ENCODE measurements around the gene POU2AF1.

The POU2AF1 gene

DNA sequence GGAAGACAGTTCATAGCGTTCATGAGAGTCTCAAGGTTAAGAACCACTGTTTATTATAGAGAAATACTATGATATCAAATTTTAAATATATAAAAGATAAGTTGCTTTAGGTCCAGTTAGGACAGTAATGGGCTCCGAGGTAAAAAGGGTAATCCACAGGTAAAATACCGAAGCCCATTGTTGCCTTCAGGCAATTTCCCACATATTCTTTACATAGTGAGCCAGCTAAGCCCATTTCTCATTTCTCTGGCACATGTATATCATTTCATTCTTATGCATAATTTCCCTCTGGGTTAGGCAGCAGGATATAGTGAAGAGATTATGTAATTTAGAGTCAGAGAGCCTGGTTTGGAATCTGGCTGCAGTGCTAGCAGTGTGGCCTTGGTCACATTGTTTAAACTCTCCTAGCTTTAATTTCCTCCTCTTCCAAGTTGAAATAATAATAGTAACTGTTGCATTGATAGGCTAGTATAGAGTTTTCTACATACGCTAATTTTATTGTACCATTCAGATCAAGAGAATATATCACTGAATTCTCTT lies 7.6 kb upstream of the POU2AF1 start:
- no peak for DNase-seq (ENCODE audit: low read depth)

DNA sequence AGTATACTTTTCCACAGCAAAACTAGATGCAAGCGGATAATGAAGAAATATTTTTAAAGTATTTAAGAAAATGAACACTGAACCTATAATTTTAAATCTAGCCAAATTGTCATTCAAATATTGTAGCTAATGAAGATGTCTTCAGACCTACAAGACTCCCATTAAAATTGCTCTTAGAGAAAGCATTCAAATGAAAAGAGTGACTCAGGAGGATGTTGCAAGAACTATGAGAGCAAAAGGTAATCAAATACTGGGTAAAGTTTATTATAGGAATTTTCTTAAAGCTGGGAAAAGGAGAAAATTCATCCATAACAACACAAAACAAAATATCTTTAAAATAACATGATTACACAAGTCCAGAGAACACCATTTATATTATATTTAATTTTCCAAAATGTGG lies 5.4 kb upstream of the POU2AF1 start:
- no peak for DNase-seq (ENCODE audit: low read depth)

DNA sequence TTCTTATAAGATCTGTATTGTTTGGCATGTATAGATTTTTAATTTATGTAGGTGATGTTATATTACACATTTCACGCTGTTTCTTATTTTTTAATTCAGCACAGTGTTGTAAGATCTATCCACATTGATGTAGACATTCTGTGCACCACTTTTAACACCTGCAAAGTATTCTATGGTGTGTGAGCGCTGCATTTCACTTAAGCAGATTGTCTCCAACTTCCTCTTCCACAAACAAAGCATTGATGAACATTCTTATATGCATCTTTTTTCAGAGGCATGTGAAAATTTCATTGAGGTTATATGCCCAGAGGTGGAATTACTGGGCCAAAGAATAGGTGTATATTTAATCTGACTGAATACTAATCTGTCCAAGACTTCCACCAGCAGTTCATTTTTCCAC lies 3.4 kb upstream of the POU2AF1 start:
- DNase-seq (ENCODE audit: low read depth) = no peak

DNA sequence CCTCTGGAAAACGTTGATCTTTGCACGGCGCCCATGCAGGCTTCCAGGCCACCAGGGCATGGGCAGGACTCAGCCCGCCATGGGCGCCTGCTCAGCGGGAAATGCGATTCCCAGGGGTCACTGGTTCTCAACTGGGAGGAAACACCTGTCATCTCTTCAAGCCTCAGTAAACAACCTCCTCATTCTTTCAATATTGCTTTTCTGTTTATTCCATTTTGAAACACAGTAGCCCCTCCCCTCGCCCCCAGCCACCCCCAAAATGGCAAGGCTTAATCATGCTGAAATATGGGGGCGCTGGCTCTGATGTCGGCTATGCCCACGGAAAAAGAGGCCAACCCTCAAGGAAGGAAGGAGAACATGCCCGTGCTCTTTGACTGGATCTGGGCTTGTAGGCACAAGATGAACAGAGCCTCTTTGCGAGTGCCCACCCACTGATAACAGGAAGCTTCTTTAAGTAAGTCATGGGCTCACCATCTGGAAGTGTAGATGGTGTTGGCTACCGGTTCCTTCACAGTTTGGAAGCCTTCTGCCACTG lies 594 bp upstream of the POU2AF1 start:
- DNase-seq (ENCODE audit: low read depth) = no peak

DNA sequence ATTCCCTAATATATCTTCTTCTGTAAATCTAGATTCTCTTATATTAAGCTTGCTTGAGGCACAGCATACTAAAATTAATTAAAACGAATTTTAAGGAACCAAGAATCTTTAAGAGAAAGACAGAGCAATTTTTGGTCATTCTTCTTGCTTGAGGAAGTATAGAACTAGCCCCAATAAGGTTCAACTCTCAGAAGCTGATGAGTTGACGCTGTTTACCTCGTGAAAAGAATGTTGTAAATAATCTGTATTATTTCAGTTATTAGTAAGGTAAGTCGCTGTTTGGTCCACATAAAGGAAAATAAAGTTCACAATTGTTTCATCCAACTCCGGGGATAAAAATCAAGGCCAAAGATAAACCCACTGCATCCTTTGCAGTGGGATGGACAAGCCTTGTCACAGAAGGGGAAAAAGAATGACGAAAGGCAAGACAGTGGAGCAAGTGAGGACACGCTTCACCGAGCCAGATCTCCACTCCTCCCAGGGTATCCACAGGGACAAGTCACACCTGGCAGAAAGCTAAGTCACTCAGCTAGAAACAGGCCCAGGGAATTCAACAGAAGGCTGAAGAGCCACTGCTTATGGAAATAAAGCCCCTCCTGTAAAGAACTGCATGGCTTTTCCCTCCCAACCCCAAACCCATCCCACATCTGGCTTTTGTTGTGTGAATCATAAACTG lies 752 bp downstream of the POU2AF1 start:
- DNase-seq (ENCODE audit: low read depth) = peak; percentile 4

DNA sequence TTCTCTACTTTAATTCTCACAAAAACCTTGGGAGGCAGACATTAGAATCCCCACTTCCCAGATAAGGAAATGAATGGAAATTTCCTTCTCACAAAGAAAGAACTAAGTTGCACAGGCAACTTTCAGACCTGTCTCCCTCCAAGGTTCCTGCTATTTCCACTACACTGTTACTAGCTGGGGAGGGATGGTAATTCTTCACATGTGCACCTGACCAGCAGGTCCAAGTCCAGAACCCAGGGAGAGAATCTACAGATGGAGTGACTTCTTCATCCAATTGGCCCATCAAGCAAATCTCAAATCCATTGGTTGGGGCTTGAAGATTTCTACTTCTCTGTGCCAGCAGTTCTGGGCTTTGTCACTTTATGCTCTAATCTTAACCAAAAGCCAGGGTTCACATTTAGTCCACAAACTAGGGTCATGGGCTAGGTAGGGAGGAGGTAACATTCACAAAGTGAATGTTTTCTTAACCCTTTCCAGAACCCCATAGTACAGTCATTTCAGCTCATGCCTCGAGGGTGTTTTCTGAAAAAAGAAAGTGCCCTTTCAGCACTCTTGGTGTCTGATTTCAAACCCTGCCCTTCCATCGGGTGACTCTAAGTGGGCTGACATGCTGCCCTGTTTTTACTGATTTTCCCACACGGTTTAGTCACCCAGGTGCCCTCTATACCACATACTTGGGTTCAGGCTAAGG lies 2.7 kb downstream of the POU2AF1 start:
- no peak for DNase-seq (ENCODE audit: low read depth)

DNA sequence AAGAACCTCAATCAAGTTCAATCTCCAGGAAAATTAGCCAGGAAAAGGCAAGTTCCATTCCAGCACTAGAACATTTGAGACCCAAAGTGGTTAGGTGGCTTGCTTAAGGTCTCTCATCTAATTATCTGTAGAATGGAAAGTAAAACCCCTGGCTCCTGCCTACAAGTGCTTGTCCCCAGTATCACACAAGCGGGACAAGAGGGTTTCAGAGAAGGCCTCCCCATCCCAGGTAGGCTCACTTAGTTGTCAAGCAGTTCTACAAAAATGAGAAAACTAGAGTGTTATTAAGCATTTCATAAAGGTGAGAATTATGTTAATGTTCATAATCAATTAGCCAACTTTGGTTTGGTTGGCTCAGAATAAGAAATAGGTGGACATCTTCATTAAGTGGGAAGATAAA lies 5.5 kb downstream of the POU2AF1 start:
- no peak for DNase-seq (ENCODE audit: low read depth)

DNA sequence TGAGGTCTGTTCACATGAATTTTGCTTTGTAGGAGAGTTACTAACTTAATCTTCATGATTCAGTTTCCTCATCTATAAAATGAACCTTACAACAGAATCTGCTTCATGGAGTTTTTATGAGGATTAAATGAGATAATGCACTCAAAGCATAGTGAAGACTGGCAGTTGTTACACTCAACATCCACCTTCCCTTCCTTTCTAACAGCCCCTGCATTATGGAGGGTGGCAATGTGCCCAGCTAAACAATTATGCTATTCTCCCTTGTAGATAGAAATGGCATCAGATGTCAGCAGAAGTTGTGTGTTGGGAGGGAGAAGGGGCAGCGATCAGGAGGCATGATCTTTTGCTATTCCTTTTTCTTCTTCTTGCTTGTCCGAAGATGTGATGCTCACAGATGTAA lies 6.5 kb downstream of the POU2AF1 start:
- no peak for DNase-seq (ENCODE audit: low read depth)

DNA sequence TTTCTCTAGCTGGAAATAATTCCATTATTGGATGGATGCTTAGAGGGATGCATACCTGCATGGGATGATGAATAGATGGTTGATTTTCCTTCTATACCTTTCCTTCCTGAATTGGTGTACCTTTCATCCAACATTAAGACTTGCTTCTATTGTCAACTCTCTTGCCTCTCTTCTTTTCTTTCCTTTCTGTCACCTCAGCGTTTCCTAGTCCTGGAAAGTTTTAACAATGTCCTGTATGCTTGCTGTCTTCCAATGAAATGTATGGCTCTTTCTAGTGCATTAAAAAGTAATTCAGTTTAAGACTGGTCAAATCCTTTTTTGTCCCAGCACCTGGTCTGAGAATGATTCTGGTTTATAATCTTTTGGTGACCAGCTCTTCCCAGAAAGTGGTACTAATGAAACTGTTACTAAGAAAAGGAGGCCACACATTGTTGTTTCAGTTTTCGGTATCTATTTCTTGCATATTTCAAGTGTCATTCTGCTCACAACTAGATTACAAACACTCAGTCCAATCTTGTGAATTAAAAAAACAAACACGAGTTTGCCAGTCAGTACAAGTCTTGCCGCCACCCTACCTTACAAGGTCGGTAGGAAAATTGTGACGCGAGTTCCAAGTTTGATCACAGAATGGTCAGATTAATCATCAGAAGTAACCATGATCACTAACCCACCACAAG lies 8.0 kb downstream of the POU2AF1 start:
- no peak for DNase-seq (ENCODE audit: low read depth)

DNA sequence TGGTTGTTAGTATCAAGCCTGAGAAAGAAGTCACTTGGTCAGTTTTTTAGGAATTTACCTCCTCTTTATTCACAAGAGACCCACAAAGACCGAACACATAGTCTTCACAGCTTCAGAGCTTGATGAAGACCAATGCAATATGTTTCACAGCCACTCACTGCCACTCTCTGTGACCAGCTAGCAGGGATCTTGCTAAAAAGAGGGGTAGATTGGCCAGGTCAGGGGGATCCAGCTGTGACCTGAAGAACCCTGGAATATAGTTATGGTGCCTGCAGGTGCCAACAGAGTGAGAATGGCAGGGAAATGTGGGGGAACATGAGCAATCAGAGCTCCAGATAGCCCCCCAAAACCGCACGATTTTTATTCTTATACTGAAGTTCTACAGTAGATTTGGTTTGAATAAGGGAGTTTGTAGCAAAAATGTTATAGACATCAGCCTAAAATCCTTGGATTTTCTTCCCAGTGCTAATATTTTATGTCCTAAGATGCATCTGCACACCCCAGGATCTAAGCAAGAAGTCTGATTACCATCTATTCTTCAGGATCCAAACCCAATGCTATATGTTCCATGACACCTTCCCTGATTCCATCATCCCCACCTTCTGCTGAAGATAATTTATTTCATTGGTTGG lies 8.7 kb downstream of the POU2AF1 start:
- DNase-seq (ENCODE audit: low read depth) = no peak

DNA sequence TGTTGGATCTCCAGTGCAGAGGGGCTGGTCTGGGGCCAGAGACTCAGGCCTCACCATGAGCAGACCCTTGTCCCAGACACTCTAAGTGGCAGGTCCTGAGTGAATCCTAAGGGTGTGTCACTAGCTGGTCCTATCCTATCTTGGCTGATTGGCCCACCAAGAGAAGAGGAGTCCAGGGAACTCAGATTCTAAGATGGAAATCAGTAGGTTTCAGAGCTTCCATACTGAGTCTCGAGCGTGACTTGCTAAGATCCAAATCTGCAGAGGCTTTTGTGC lies 10.9 kb downstream of the POU2AF1 start:
- DNase-seq (ENCODE audit: low read depth) = no peak

DNA sequence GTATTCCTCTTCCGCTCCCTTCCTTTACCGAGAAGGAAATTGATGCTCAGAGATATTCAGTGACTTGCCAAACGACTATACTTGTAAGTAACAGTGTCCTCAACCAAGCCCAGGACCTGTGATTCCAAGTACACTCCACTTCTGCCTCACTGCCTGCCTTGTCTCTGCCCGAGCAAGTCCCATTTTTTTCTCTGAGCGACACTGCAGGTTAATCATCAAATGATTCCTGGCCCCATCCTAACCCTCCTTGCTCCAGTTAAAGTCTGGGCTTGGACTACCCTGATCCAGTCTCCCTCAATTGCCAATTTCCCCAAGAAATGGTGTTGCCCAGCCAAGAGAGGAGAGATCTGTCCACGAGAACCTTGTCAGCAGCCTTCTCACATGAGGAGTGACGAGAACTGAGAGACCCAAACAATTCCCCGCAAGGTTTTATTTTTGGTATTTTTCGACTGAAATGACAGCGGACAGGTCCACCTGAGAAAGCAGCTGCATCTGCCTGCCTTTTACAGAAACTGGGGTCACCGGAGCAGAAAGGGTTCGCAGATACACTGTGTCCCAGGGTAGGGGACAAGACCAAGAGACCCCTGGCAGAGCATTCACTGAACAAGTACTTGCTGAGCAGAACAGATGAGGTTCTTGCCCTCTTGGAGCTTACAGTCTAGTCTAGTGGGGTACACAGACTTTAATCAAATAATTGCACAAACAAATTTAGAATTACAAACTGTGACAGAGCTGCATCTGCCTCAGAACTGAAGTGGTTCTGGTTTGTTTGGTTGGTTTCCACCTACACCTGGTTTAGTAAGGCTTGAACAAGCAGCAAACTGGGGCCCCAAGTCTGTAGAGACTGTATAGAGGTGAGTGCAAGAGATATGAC lies 11.4 kb downstream of the POU2AF1 start:
- no peak for DNase-seq (ENCODE audit: low read depth)

DNA sequence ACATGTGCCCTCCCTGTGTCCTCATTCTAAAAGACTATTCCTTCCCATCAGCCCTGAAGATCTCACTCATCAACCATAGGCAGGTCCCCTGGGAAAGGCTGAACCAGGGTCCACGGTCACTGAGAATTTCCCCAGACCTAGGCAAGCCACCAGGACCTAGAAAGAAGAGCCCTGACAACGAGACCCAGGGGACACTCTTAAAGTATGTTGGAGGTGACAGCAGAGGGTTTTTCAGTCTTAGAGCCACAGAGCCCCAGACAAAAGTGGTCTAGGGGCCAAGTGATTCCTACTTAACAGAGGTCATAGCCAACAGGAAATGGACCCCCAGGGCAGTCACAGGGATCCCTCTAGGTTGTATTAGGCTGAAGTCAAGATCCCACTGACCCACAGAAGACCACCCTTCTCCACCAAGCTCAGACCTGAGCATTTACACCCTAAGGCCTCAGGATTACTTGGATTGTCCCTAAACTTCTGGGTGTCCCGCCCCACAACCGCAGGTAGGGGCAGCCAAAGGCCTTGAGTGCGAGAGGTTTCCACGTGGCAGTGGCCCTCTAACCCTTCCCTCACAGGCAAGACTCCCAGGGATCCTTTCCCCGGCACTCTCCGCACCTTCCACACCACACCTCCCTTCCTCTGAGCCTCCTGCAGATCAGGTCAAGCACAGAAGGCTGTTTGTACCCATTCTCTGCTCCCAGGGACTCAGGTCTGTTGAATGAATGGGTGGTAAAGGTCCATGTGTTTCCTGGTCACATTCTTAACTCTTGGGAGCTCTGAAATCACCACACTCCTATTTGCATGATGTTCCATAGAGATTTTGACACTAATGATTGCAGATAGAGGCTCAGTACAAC lies 12.3 kb downstream of the POU2AF1 start:
- DNase-seq (ENCODE audit: low read depth) = no peak

DNA sequence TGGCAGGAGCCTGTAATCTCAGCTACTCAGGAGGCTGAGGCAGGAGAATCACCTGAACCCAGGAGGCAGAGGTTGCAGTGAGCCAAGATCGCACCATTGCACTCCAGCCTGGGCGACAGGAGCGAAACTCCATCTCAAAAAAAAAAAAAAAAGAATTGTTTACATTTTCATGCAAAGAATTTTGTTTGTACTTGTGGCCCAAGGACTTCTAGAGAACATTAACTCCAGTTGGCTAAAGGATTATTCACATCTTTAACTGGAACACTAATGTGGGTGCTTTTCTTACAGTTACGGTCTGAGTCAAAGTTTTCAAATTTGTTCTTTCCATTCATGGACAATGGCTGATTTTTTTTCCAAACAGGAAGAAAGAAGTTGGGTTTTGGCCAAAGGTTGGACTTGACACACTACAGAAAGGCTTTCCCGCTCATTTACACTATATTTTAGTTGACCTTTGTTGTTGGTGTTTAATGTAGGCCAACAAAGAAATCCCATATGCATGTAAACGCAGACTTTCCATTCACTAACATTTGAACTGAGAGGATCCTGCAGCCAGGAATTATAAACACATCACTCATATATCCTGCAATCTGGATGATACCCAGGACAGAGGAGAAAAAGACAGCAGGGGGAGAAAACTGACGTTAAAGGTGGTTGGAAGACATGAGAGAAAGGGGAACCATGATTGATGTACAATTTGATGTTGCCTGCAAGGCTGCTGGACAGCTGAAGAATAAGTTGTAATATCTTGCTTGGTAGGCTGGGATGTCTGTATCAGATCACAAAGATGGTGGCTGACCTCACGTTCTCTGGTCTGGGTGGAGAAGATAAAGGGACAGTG lies 13.1 kb downstream of the POU2AF1 start:
- no peak for DNase-seq (ENCODE audit: low read depth)

DNA sequence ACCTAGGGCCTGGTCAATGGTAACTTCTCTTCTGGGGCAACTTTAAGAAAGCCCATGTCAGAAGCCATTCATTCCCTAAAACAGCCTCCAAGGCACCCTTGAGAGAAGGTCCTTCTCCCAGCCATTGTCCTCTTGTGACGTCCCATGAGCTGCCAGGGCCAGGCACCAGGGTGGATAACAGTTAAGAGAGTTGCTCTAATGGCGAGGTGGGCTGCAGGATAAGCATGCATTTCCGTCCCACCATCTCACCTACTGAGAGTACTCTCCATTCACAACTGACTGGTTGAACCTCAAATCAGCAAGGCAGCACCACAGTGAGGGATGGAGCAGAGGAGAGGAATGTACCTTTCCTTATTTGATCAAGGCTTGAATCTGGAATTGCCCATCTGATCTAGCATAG lies 14.6 kb downstream of the POU2AF1 start:
- no peak for DNase-seq (ENCODE audit: low read depth)

DNA sequence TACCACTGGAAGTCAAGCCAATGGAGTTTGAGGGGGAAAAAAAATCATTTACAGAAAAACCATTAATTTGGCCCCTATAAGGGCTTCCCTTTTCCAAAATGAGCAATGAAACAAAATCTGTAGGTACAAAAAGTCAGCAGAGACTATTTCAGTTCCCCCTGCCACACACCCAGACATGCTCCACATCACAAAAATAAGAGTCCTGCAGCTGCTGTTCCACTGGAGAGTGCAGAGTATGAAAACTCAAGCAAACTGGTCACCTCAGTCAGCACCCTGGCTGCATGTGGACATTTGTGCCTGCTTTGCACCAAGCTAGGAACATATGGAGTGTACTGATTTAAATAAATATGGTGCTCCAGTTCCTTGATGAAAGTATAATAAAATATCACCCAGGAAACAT lies 15.1 kb downstream of the POU2AF1 start:
- DNase-seq (ENCODE audit: low read depth) = no peak

DNA sequence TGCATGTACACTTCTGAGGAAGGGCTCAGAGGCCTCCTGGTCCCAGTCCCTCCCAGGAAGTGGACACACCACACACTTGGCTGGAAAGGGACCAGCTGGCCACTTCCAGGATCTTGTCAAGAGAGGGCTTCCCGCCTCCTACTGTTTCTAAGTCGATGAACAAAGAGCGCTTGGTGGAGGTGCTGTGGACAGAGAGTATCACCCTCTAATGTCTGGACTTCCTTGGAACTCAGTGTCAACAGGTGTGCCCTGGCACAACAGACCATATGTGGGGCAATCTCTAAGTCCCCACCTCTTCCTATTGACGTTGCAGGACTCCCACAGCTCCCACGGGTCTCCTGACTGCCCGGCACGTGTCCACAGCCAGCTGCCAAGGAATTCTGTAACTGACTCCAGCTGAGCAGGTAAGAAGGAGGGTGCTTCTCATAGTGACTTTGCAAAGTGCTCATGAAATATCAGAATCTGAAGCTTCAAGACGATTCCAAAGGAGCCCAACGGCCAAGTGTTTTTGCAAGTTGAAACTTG lies 16.1 kb downstream of the POU2AF1 start:
- DNase-seq (ENCODE audit: low read depth) = no peak

DNA sequence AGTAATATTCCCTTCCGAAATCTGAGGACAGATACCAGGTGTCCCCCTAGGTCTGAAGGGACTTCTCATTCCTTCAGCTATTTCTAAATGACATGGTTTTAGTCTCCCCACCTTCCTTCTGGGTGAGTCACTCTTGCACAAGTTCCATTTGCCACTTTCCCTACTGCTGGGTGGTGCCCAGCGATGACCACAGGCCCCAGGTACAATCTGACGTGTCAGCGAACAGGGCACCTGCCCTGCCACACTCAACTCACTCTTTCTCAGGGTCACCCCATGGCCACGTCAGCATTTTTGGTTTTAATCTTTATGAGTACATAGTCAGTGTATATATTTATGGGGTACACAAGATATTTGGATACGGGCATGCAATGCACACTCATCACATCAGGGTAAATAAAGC lies 17.2 kb downstream of the POU2AF1 start:
- no peak for DNase-seq (ENCODE audit: low read depth)

DNA sequence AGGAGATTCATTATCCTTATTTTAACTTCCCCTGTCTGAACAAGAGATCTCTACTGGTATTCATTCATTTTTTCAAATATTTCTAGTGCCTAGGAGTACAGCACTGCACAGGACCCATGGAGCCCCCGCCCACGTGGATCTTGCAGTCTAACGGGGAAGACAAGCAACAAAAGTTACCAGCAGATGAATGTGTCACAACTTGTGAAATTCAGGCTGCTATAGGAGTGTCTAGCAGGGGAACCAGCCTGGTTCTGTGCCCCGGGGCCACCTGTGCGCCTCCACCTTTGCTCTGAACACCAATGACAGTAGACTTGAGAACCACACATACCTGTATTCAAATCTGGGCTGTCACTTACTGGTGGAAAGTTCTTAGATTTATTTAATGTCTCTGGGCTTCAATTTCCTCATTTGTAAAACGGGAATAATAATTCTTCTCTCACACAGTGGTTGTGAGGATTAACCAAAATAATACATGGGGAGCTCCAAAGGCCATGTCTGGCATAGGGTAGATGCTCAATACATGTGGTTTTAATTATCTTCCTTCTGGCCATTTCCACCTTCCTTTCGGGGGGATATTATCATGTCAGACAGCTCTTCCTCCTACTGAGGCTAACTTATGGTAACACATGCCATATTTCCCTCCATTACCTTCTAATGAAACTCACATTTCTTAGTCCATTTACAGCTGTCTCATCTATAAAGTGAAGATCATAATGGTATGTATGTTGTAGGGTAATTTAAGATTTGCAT lies 17.8 kb downstream of the POU2AF1 start:
- no peak for DNase-seq (ENCODE audit: low read depth)
